Activated CD4-positive, alpha-beta T cell treated with anti-CD3 and anti-CD28 coated beads, Interleukin-2, amount 10 ng/mL, durations not matched to agents 7 days and 5 days (primary cell): ENCODE data around the gene WSB1. TPM values are rescaled to one million over a fixed set of nuclear protein-coding genes. Genes with fewer than 3 reads are reported as not detected.
"Not testable (repeated sequence)": the region's sequence is repeated elsewhere in the genome, so short reads cannot be mapped to it uniquely, and the experiment has no call there.

Experiments used
- CTCF ChIA-PET: fragments of 350-600 bp; sonication (Branson Sonifier 250); formaldehyde crosslinking; loops from one replicate; lab custom pipeline; 2021; ENCODE audit warnings: antibody characterized with exemption; lab: Charles Lee
- POLR2A ChIA-PET: fragments of 350-600 bp; sonication (Branson Sonifier 250); formaldehyde crosslinking; loops from one replicate; lab custom pipeline; 2021; ENCODE audit warnings: antibody characterized with exemption; lab: Charles Lee
- DNase-seq: peaks from one replicate; pipeline ENCODE4 v3.0.0-alpha.2; 2020
- H3K27ac Mint-ChIP-seq: one replicate; pipeline ENCODE4 v1.8.0; 2021; ENCODE audit warnings: mild to moderate bottlenecking, moderate library complexity, mixed read lengths
- H3K27me3 Mint-ChIP-seq: one replicate; pipeline ENCODE4 v1.8.0; 2021; ENCODE audit warnings: mixed read lengths
- H3K36me3 Mint-ChIP-seq: one replicate; pipeline ENCODE4 v1.8.0; 2021; ENCODE audit warnings: low read depth, mixed read lengths
- H3K4me1 Mint-ChIP-seq: one replicate; pipeline ENCODE4 v1.8.0; 2021; ENCODE audit warnings: mixed read lengths
- H3K4me3 Mint-ChIP-seq: one replicate; pipeline ENCODE4 v1.8.0; 2021; ENCODE audit warnings: mild to moderate bottlenecking, moderate library complexity, mixed read lengths
- H3K9me3 Mint-ChIP-seq: one replicate; pipeline ENCODE4 v1.8.0; 2021; ENCODE audit warnings: mixed read lengths
- total RNA-seq, 2 experiments: library from RNA; stranded (reverse); gene quantifications; one replicate each; pipeline ENCODE4 v1.2.3, GENCODE V29; 2021

WSB1 gene
- 100 to 1,000 TPM; 107 to 111 TPM for total RNA-seq

GRCh38 chr17:27293898-27294688 lies at the start of gene WSB1:
Gene WSB1, plus strand, starts transcription at chr17:27294114. Its CDS starts 282 bp downstream, at chr17:27294396.
- Mint-ChIP-seq H3K4me1 (peaks cover 35% of the 10 kb centered on the region), H3K9me3 (no peaks in the 10 kb centered on the region), H3K36me3 (peaks cover 16% of the 10 kb centered on the region), H3K27me3 (no peaks in the 10 kb centered on the region), H3K4me3 (peak within 1 kb of the TSS; percentile 91), H3K27ac (peak within 1 kb of the TSS; percentile 100)
- ChIA-PET CTCF (interaction anchor here (0.6 to 2.8 kb wide), 11 partner anchors 9 to 203 kb away, joined by 3 to 9 read pairs (median 4); no protein-coding TSS in a partner anchor), POLR2A (interaction anchor here (1.0 to 1.2 kb wide), 2 partner anchors 29 to 39 kb away, joined by 3 to 4 read pairs; no protein-coding TSS in a partner anchor)
- peak; percentile 92 for DNase-seq

GRCh38 chr17:27244491-27245223 lies 49.3 kb upstream of the WSB1 start:
- Mint-ChIP-seq H3K4me3 (no peak overlapping the region), H3K36me3 (no peaks in the 10 kb centered on the region), H3K9me3 (no peaks in the 10 kb centered on the region), H3K4me1 (peaks cover 14% of the 10 kb centered on the region), H3K27me3 (peaks cover 10% of the 10 kb centered on the region), H3K27ac (no peak overlapping the region)
- ChIA-PET POLR2A (no interaction called here), CTCF (interaction anchor here (1.5 to 2.9 kb wide), 2 partner anchors 9 to 88 kb away, joined by 3 to 9 read pairs; no protein-coding TSS in a partner anchor)
- no peak for DNase-seq

DNA sequence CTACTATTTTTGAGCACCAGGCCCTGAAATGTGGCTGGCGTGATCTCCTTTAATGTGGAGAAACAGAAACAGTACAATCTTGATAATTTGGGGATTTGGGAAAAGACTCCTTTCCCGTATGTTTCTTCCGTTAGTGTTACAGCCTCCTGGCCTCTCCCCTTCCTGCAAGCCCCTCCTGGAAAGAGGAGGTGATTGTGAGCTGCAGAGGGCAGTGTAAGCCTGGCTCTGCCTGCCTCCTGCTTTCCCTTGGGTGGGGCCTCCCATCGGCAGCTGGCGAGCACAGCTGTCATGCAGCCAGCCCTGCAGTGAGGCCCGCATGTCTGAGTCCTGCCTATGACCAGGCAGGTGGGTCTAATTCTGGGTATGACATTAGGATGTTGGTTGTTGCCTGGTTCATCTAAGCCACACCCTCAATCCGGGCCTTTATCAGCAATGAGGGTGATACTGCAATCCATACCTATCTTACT lies 48.7 kb upstream of the WSB1 start:
- DNase-seq: peak; percentile 44
- Mint-ChIP-seq H3K27me3 (peaks cover 11% of the 10 kb centered on the region), H3K9me3 (no peaks in the 10 kb centered on the region), H3K36me3 (no peaks in the 10 kb centered on the region), H3K27ac (no peak overlapping the region), H3K4me1 (peaks cover 11% of the 10 kb centered on the region), H3K4me3 (no peak overlapping the region)
- POLR2A ChIA-PET: no interaction called here
- CTCF ChIA-PET: interaction anchor here (1.5 to 2.9 kb wide), 2 partner anchors 9 to 88 kb away, joined by 3 to 9 read pairs; no protein-coding TSS in a partner anchor

GRCh38 chr17:27246537-27246936 lies 47.4 kb upstream of the WSB1 start:
- DNase-seq: no peak
- Mint-ChIP-seq H3K27me3 (peaks cover 21% of the 10 kb centered on the region), H3K27ac (no peak overlapping the region), H3K36me3 (no peaks in the 10 kb centered on the region), H3K4me1 (peaks cover 8% of the 10 kb centered on the region), H3K9me3 (no peaks in the 10 kb centered on the region), H3K4me3 (no peak overlapping the region)
- CTCF ChIA-PET: interaction anchor here (2.9 kb wide), 1 partner anchor 10 kb away, joined by 9 read pairs; no protein-coding TSS in a partner anchor
- POLR2A ChIA-PET: no interaction called here

DNA sequence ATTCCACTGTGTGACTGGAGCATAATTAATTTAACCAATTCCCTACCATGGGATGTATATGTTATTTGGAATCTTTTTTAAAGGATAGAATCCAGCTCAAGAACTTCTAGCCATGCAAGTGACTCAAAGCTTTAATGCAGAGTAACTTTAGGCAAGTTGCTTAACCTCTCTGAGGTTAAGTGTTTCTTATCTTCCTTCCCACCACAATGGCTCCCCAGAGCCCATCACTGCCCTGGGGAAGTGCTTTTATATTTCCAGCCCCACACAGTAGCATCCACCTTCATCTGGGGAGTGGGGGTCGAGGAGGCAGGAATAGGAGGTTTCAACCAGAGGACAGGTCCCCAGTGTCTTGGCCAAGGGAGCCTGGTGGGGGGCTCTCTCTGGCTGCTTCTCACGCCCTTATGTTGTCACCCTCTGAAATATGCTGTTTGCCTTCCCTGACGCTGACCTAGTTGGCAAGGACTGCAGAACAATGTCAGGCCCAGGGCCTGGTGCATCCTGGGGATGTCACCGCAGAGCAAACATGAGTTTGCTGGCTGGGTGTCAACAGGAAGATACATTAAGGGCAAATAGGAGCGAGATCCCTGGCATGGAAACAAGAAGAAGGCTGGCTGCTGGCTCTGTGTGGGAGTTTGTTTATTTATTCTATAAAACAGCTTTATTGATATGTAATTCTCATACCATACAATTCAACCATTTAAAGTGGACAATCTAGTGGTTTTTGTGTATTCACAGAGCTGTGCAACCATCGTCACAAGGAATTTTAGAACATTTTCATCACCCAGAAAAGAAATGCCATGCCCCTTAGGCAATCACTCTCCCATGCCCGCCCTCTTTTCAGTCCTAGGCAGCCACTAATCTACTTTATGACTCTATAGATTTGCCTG lies 46.6 kb upstream of the WSB1 start:
- peaks cover 5% of the 10 kb centered on the region for H3K4me1 Mint-ChIP-seq
- POLR2A ChIA-PET: no interaction called here
- H3K27ac Mint-ChIP-seq: no peak overlapping the region
- peaks cover 28% of the 10 kb centered on the region for H3K27me3 Mint-ChIP-seq
- DNase-seq: no peak
- CTCF ChIA-PET: interaction anchor here (2.9 kb wide), 1 partner anchor 11 kb away, joined by 9 read pairs; no protein-coding TSS in a partner anchor
- no peaks in the 10 kb centered on the region for H3K36me3 Mint-ChIP-seq
- H3K4me3 Mint-ChIP-seq: no peak overlapping the region
- no peaks in the 10 kb centered on the region for H3K9me3 Mint-ChIP-seq

DNA sequence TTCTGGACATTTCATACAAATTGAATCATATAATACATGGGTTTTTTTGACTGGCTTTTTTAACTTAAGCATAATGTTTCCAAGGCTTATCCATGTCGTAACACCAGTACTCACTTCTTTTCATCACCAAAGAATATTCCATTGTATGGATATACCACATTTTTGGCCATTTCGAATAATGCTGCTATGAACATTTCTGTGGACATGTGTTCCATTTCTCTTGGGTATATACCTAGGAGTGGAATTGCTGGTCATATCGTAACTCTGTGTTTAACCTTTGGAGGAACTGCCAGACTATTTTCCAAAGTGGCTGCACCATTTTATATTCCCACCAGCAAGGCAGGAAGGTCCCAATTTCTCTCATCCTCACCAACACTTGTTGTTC lies 46.0 kb upstream of the WSB1 start:
- POLR2A ChIA-PET: no interaction called here

DNA sequence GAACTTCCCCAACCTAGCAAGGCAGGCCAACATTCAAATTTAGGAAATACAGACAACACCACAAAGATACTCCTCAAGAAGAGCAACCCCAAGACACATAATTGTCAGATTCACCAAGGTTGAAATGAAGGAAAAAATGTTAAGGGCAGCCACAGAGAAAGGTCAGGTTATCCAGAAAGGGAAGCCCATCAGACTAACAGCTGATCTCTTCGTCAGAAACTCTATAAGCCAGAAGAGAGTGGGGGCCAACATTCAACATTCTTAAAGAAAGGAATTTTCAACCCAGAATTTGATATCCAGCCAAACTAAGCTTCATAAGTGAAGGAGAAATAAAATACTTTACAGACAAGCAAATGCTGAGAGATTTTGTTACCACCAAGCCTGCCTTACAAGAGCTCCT lies 43.1 kb upstream of the WSB1 start:
- DNase-seq, H3K36me3 Mint-ChIP-seq, H3K9me3 Mint-ChIP-seq, H3K27ac Mint-ChIP-seq, POLR2A ChIA-PET, H3K4me1 Mint-ChIP-seq, H3K4me3 Mint-ChIP-seq: not testable (repeated sequence)
- CTCF ChIA-PET: interaction anchor here (2.0 kb wide), 1 partner anchor 14 kb away, joined by 6 read pairs; no protein-coding TSS in a partner anchor
- H3K27me3 Mint-ChIP-seq: peaks cover 32% of the 10 kb centered on the region

More for the DNA sequence above, 46.0 kb upstream of the WSB1 start:
- DNase-seq: no peak
- Mint-ChIP-seq H3K4me1 (peaks cover 5% of the 10 kb centered on the region), H3K36me3 (no peaks in the 10 kb centered on the region), H3K4me3 (no peak overlapping the region), H3K27ac (no peak overlapping the region), H3K27me3 (peaks cover 28% of the 10 kb centered on the region), H3K9me3 (no peaks in the 10 kb centered on the region)
- CTCF ChIA-PET: no interaction called here

- peaks cover 34% of the 10 kb centered on the region for H3K27me3 Mint-ChIP-seq
- H3K27ac Mint-ChIP-seq, POLR2A ChIA-PET, CTCF ChIA-PET, H3K36me3 Mint-ChIP-seq, H3K4me3 Mint-ChIP-seq, DNase-seq, H3K4me1 Mint-ChIP-seq, H3K9me3 Mint-ChIP-seq: not testable (repeated sequence)
Measured at GRCh38 chr17:27254802-27255201, 39.1 kb upstream of the WSB1 start.

DNA sequence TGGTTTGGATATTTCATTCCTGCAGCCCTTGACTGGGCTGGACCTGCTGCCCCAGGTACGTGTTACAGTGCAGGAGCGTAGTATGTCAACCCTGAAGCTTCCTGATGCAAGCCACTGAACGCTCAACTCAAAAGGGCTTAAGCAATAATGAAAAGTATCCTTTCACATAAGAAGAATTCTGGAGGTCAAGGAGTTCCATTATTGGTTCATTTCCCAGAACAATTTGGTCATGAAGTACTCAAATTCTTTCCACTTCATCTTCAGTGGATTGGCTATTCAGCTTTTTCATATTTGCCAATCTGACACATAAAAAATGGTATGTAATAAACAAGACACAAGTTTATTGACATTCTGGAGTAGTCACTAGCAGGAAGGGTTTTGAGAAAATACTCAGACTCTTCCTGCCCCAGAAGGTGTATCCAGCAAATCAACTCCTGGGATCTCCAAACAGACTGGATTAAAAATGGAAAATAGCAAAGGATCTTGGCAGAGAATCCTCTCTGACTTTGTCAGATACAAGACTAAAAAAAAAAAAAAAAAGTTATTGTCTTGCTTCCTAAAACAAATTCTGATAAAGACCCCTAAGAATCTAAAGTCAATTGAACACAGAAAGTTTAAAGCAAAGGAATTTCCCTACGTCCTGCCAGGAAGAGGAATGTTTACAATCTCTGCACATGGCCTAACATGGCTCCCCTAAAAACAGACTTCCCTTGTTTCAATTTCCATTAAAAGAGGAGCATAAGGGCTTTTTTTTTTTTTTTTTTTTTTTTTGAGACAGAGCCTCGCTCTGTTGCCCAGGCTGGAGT lies 37.5 kb upstream of the WSB1 start:
- ChIA-PET POLR2A (no interaction called here), CTCF (no interaction called here)
- Mint-ChIP-seq H3K4me3 (no peak overlapping the region), H3K4me1 (no peaks in the 10 kb centered on the region), H3K27me3 (peaks cover 23% of the 10 kb centered on the region), H3K27ac (no peak overlapping the region), H3K9me3 (peaks cover 7% of the 10 kb centered on the region), H3K36me3 (no peaks in the 10 kb centered on the region)
- DNase-seq: no peak

DNA sequence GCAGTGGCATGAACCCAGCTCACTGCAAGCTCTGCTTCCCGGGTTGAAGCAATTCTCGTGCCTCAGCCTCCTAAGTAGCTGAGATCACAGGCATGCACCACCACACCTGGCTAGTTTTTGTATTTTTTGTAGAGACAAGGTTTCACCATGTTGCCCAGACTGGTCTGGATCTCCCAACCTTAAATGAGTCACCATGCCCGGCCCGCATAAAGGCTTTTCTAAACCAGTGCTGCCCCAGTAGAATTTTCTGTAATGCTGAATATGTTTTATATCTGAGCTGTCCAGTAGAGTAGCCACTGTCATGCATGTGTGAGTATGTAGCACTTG lies 36.9 kb upstream of the WSB1 start:
- ChIA-PET POLR2A (no interaction called here), CTCF (no interaction called here)
- peaks cover 18% of the 10 kb centered on the region for H3K27me3 Mint-ChIP-seq
- H3K27ac Mint-ChIP-seq: no peak overlapping the region
- DNase-seq: no peak
- H3K9me3 Mint-ChIP-seq: peaks cover 7% of the 10 kb centered on the region
- H3K36me3 Mint-ChIP-seq: no peaks in the 10 kb centered on the region
- no peaks in the 10 kb centered on the region for H3K4me1 Mint-ChIP-seq
- H3K4me3 Mint-ChIP-seq: no peak overlapping the region

- no peak overlapping the region for H3K27ac Mint-ChIP-seq
- POLR2A ChIA-PET: no interaction called here
Measured at GRCh38 chr17:27259356-27259755, 34.6 kb upstream of the WSB1 start.

More at GRCh38 chr17:27259356-27259755, 34.6 kb upstream of the WSB1 start:
- Mint-ChIP-seq H3K27me3 (peaks cover 2% of the 10 kb centered on the region), H3K4me3 (no peak overlapping the region), H3K36me3 (no peaks in the 10 kb centered on the region), H3K9me3 (peaks cover 4% of the 10 kb centered on the region), H3K4me1 (no peaks in the 10 kb centered on the region)
- no peak for DNase-seq
- CTCF ChIA-PET: interaction anchor here (0.7 to 2.1 kb wide), 2 partner anchors 10 to 22 kb away, joined by 3 to 5 read pairs; no protein-coding TSS in a partner anchor
